OCI-LY1 (cell line): ENCODE results near the gene FOXK2.

ENCODE experiments used
- H2AFZ ChIP-seq: fragments of 200-600 bp; sonication (generic), shearing (Covaris generic); 2 replicates; pipeline ENCODE4 v1.6.0; 2014; ENCODE audit warnings: antibody characterized with exemption, mild to moderate bottlenecking, low read length
- H3F3A ChIP-seq: fragments of 200-600 bp; sonication (generic), shearing (Covaris generic); 2 replicates; pipeline ENCODE4 v1.6.0; 2014; ENCODE audit warnings: mild to moderate bottlenecking, antibody characterized with exemption, low read length, moderate library complexity; ENCODE audit not compliant: insufficient read depth
- H3K27ac ChIP-seq: fragments of 200-600 bp; sonication (generic); 2 replicates; pipeline ENCODE4 v1.5.1; 2014; ENCODE audit warnings: low read length, mixed run types, mild to moderate bottlenecking, low read depth; ENCODE audit not compliant: poor library complexity, severe bottlenecking
- H3K27me3 ChIP-seq: fragments of 200-600 bp; sonication (generic); 2 replicates; pipeline ENCODE4 v1.6.0; 2014; ENCODE audit warnings: antibody characterized with exemption, mild to moderate bottlenecking, low read length, moderate library complexity; ENCODE audit not compliant: insufficient read depth
- H3K36me3 ChIP-seq: fragments of 200-600 bp; sonication (generic); 2 replicates; pipeline ENCODE4 v1.6.1; 2014; ENCODE audit warnings: mild to moderate bottlenecking, antibody characterized with exemption, low read length, moderate library complexity, mixed read lengths; ENCODE audit not compliant: insufficient read depth
- H3K4me1 ChIP-seq: fragments of 200-600 bp; sonication (generic); 2 replicates; pipeline ENCODE4 v1.5.1; 2014; ENCODE audit warnings: mild to moderate bottlenecking, low read length, moderate library complexity; ENCODE audit not compliant: insufficient read depth, severe bottlenecking
- H3K4me2 ChIP-seq: fragments of 200-600 bp; sonication (generic), shearing (Covaris generic); 2 replicates; pipeline ENCODE4 v1.6.1; 2014; ENCODE audit warnings: low read length
- H3K4me3 ChIP-seq: fragments of 200-600 bp; sonication (generic); 2 replicates; pipeline ENCODE4 v1.5.1; 2014; ENCODE audit warnings: low read length, low read depth, mild to moderate bottlenecking, mixed read lengths; ENCODE audit not compliant: poor library complexity, severe bottlenecking
- H3K79me2 ChIP-seq: fragments of 200-600 bp; shearing (Covaris generic); 2 replicates; pipeline ENCODE4 v1.6.1; 2016; ENCODE audit warnings: mixed run types, low read length, mixed read lengths; ENCODE audit not compliant: insufficient read depth
- H3K9ac ChIP-seq: fragments of 200-600 bp; sonication (generic), shearing (Covaris generic); 2 replicates; pipeline ENCODE4 v1.6.1; 2014; ENCODE audit warnings: mild to moderate bottlenecking, low read length, mixed read lengths
- H3K9me2 ChIP-seq: fragments of 200-600 bp; sonication (generic), shearing (Covaris generic); 2 replicates; pipeline ENCODE4 v1.6.1; 2014; ENCODE audit warnings: low read depth, mild to moderate bottlenecking, low read length, mixed read lengths
- H3K9me3 ChIP-seq: fragments of 200-600 bp; shearing (Covaris generic); 2 replicates; pipeline ENCODE4 v1.6.1; 2014; ENCODE audit warnings: low read length, mixed read lengths
- H4K20me1 ChIP-seq: fragments of 200-600 bp; sonication (generic), shearing (Covaris generic); 2 replicates; pipeline ENCODE4 v1.6.0; 2016; ENCODE audit warnings: mild to moderate bottlenecking, low read length; ENCODE audit not compliant: insufficient read depth
- CTCF ChIP-seq: fragments of 200-600 bp; sonication (generic), shearing (Covaris generic); IDR thresholded peaks from 2 replicates; pipeline ENCODE4 v1.5.1; 2017; ENCODE audit warnings: mild to moderate bottlenecking, antibody characterized with exemption, low read length, moderate library complexity, mixed read lengths
- EZH2 ChIP-seq: fragments of 200-600 bp; sonication (generic), shearing (Covaris generic); IDR thresholded peaks from 2 replicates; pipeline ENCODE4 v1.8.0; 2017; ENCODE audit warnings: borderline replicate concordance, mixed run types, mild to moderate bottlenecking, antibody characterized with exemption, low read length, moderate library complexity, mixed read lengths

Gene FOXK2

GRCh38 chr17:82559566-82560251 lies 40.2 kb downstream of the FOXK2 start:
- Histone ChIP-seq H3K27me3 (no peaks in the 10 kb centered on the region), H3K79me2 (peaks cover 86% of the 10 kb centered on the region), H3K9ac (no peak overlapping the region), H4K20me1 (no peaks in the 10 kb centered on the region), H3K9me2 (no peaks in the 10 kb centered on the region), H3F3A (no peaks in the 10 kb centered on the region), H3K4me1 (peaks cover 23% of the 10 kb centered on the region), H3K27ac (no peak overlapping the region), H3K36me3 (peaks cover 26% of the 10 kb centered on the region; the same call in 1 of the 2 replicates), H3K4me2 (no peak overlapping the region), H2AFZ (no peak overlapping the region), H3K9me3 (no peaks in the 10 kb centered on the region), H3K4me3 (no peak overlapping the region)
- TF ChIP-seq CTCF (no peak), EZH2 (no peak)

DNA sequence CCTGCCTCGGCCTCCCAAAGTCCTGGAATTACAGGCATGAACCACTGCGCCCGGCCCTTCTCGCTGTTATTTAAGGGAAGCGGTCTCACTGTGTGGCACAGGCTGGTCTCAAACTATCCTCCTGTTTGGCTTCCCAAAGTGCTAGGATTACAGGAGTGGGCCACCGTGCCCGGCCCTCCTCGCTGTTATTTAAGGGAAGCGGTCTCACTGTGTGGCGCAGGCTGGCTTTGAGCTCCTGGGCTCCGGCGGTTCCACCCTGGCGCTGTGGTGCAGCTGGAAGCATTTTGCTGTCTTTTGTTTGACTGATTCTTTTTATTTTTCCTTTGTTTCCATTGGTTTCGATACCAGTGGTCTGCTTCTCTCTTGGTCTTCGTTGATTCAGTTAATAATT lies 40.7 kb downstream of the FOXK2 start:
- H3K4me2 ChIP-seq: no peak overlapping the region
- H3K9me2 ChIP-seq: no peaks in the 10 kb centered on the region
- H3K27me3 ChIP-seq: no peaks in the 10 kb centered on the region
- no peak overlapping the region for H3K9ac ChIP-seq
- no peaks in the 10 kb centered on the region for H3K9me3 ChIP-seq
- no peak overlapping the region for H2AFZ ChIP-seq
- no peak for TF ChIP-seq CTCF
- TF ChIP-seq EZH2: no peak
- H3K36me3 ChIP-seq: peaks cover 32% of the 10 kb centered on the region; the same call in 1 of the 2 replicates
- peaks cover 20% of the 10 kb centered on the region for H3K4me1 ChIP-seq
- peaks cover 83% of the 10 kb centered on the region for H3K79me2 ChIP-seq
- H3K4me3 ChIP-seq: no peak overlapping the region
- H3F3A ChIP-seq: no peaks in the 10 kb centered on the region
- H4K20me1 ChIP-seq: no peaks in the 10 kb centered on the region
- H3K27ac ChIP-seq: no peak overlapping the region

DNA sequence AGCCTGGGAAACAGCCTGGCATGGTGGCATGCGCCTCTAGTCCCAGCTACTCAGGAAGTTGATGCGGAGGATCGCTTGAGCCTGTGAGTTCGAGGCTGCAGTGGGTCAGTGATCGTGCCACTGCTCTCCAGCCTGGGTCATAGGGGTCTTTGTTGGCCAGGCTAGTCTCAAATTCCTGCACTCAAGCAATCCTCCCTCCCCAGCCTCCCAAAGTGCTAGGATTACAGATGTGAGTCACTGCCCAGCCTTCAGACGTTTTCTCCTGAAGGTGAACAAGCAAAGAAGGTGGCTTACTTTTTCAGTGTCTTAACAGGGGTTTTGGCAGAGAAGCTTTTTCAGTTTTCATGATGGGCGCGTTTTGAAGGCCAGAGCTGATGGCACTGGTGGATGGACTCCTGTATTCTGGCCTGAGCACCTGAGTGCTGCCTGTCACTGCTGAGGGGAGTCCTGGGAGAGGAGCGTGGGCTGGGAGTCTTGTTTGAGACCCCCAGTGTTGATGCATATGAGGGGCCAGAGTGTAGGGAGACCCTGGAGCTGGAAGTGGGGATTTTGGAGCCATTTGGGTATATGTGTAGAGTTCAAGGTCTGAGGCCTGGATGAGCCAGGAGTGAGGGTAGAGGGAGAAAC lies 41.4 kb downstream of the FOXK2 start:
- H4K20me1 ChIP-seq: no peaks in the 10 kb centered on the region

More for the DNA sequence above, 41.4 kb downstream of the FOXK2 start:
- Histone ChIP-seq H3K4me3 (no peak overlapping the region), H3K27me3 (no peaks in the 10 kb centered on the region), H3K4me2 (no peak overlapping the region), H3K9me3 (no peaks in the 10 kb centered on the region), H3K9me2 (no peaks in the 10 kb centered on the region), H3K4me1 (peaks cover 22% of the 10 kb centered on the region), H3K27ac (no peak overlapping the region), H3F3A (no peaks in the 10 kb centered on the region), H3K9ac (no peak overlapping the region), H3K36me3 (peaks cover 38% of the 10 kb centered on the region; the same call in 1 of the 2 replicates), H2AFZ (no peak overlapping the region), H3K79me2 (peaks cover 81% of the 10 kb centered on the region)
- TF ChIP-seq CTCF (no peak), EZH2 (no peak)
